IMR-90 (cell line): ENCODE measurements around the gene FNIP2. TPM values are rescaled to one million over a fixed set of nuclear protein-coding genes. Genes with fewer than 3 reads are reported as not detected.

ENCODE experiments used
- ATAC-seq: fragments of 200-7000 bp; cut with Tn5 transposase; 2 replicates; pipeline ENCODE4 v1.9.1; 2020; ENCODE audit warnings: low read depth, mild to moderate bottlenecking, moderate library complexity
- BruUV-seq: library from RNA; stranded (reverse); fragments of 400-500 nt; replicated peaks from 2 replicates; lab custom pipeline; 2021; lab: Mats Ljungman, UMichigan
- CTCF ChIA-PET: fragments of 300-600 bp; formaldehyde crosslinking; extraction: SDS; loops from one replicate; lab custom pipeline; 2021; ENCODE audit warnings: antibody characterized with exemption; lab: Yijun Ruan, JAX
- POLR2A ChIA-PET: fragments of 300-600 bp; sonication (Branson Sonifier 250); formaldehyde crosslinking; loops from one replicate; lab custom pipeline; 2022; ENCODE audit warnings: antibody characterized with exemption; ENCODE audit not compliant: unreplicated experiment; lab: Charles Lee
- DNase-seq: peaks from one replicate; pipeline ENCODE4 v3.0.0; 2013
- H2AFZ ChIP-seq: replicated peaks from 2 replicates; pipeline ENCODE3; 2013; ENCODE audit warnings: low read length, mild to moderate bottlenecking; ENCODE audit not compliant: poor library complexity
- H2AK5ac ChIP-seq: 2 replicates; pipeline ENCODE4 v1.6.1; 2013; ENCODE audit warnings: low read depth, low read length, inconsistent platforms
- H2AK9ac ChIP-seq: replicated peaks from 2 replicates; pipeline ENCODE3; 2013; ENCODE audit warnings: mild to moderate bottlenecking, low read depth, low read length, moderate library complexity; ENCODE audit not compliant: poor library complexity
- H2BK120ac ChIP-seq: 2 replicates; pipeline ENCODE4 v1.6.1; 2013; ENCODE audit warnings: low read depth, low read length, inconsistent platforms
- H2BK15ac ChIP-seq: 3 replicates; pipeline ENCODE4 v1.6.1; 2013; ENCODE audit warnings: low read depth, low read length, inconsistent platforms
- H2BK20ac ChIP-seq: 2 replicates; pipeline ENCODE4 v1.6.1; 2013; ENCODE audit warnings: low read depth, mild to moderate bottlenecking, inconsistent platforms, low read length, moderate library complexity
- H2BK5ac ChIP-seq: 2 replicates; pipeline ENCODE4 v1.6.1; 2013; ENCODE audit warnings: mild to moderate bottlenecking, low read depth, low read length, inconsistent platforms; ENCODE audit not compliant: poor library complexity, severe bottlenecking
- H3K14ac ChIP-seq: replicated peaks from 2 replicates; pipeline ENCODE4 v1.6.1; 2013; ENCODE audit warnings: low read depth, low read length, inconsistent platforms
- H3K18ac ChIP-seq: 2 replicates; pipeline ENCODE4 v1.6.1; 2013; ENCODE audit warnings: low read depth, low read length, control low read depth
- H3K23ac ChIP-seq: 2 replicates; pipeline ENCODE4 v1.6.1; 2013; ENCODE audit warnings: low read depth, low read length, inconsistent platforms
- H3K27ac ChIP-seq: 2 replicates; pipeline ENCODE4 v1.5.1; 2013; ENCODE audit warnings: mild to moderate bottlenecking, control low read depth, low read length; ENCODE audit not compliant: insufficient read depth
- H3K27me3 ChIP-seq: 2 replicates; pipeline ENCODE4 v1.6.1; 2013; ENCODE audit warnings: low read length; ENCODE audit not compliant: control insufficient read depth, insufficient read depth
- H3K36me3 ChIP-seq: 2 replicates; pipeline ENCODE4 v1.6.1; 2013; ENCODE audit warnings: low read length, mixed read lengths; ENCODE audit not compliant: control insufficient read depth, insufficient read depth
- H3K4ac ChIP-seq: 2 replicates; pipeline ENCODE4 v1.6.1; 2013; ENCODE audit warnings: low read depth, low read length, inconsistent platforms
- H3K4me1 ChIP-seq: 2 replicates; pipeline ENCODE4 v1.6.1; 2013; ENCODE audit warnings: low read length, mixed read lengths; ENCODE audit not compliant: control insufficient read depth, insufficient read depth
- H3K4me2 ChIP-seq: 2 replicates; pipeline ENCODE4 v1.6.1; 2013; ENCODE audit warnings: low read depth, mild to moderate bottlenecking, control low read depth, low read length, moderate library complexity
- H3K4me3 ChIP-seq: 2 replicates; pipeline ENCODE4 v1.5.1; 2013; ENCODE audit warnings: low read depth, mild to moderate bottlenecking, control low read depth, low read length, moderate library complexity; ENCODE audit not compliant: insufficient read depth
- H3K56ac ChIP-seq: 2 replicates; pipeline ENCODE4 v1.6.1; 2013; ENCODE audit warnings: low read length, inconsistent platforms; ENCODE audit not compliant: insufficient read depth; ENCODE audit errors: extremely low read depth
- H3K79me1 ChIP-seq, 2 experiments: 2 replicates each; pipeline ENCODE4 v1.6.1; 2013; ENCODE audit warnings: low read length in 2 of 2, inconsistent platforms in 1 of 2, low read depth in 1 of 2
- H3K9ac ChIP-seq: 2 replicates; pipeline ENCODE4 v1.6.1; 2013; ENCODE audit warnings: low read depth, low read length, control low read depth
- H3K9me1 ChIP-seq: 2 replicates; pipeline ENCODE4 v1.6.1; 2013; ENCODE audit warnings: low read length, inconsistent platforms; ENCODE audit not compliant: insufficient read depth
- H3K9me3 ChIP-seq: 2 replicates; pipeline ENCODE4 v1.6.1; 2013; ENCODE audit warnings: low read length; ENCODE audit not compliant: control insufficient read depth, insufficient read depth
- H4K20me1 ChIP-seq: 2 replicates; pipeline ENCODE4 v1.6.1; 2013; ENCODE audit warnings: low read length, inconsistent platforms; ENCODE audit not compliant: insufficient read depth
- H4K5ac ChIP-seq: 2 replicates; pipeline ENCODE4 v1.6.1; 2013; ENCODE audit warnings: mild to moderate bottlenecking, low read depth, low read length, control low read depth
- H4K8ac ChIP-seq, 2 experiments: 2 replicates each; pipeline ENCODE4 v1.6.1; 2013; ENCODE audit warnings: low read depth in 2 of 2, low read length in 2 of 2, control low read depth in 1 of 2, inconsistent platforms in 1 of 2
- H4K91ac ChIP-seq: 2 replicates; pipeline ENCODE4 v1.6.1; 2013; ENCODE audit warnings: low read depth, low read length, inconsistent platforms; ENCODE audit not compliant: insufficient read depth
- BHLHE40 ChIP-seq: fragments of 150-350 bp; IDR thresholded peaks from 2 replicates; pipeline ENCODE4 v1.6.1; 2016; ENCODE audit warnings: mild to moderate bottlenecking, low read depth, low read length
- CEBPB ChIP-seq: IDR thresholded peaks from 2 replicates; pipeline ENCODE4 v1.6.1; 2012; ENCODE audit warnings: low read depth, low read length, improper control_type of control experiment
- CHD1 ChIP-seq: IDR thresholded peaks from 2 replicates; pipeline ENCODE4 v1.6.1; 2012; ENCODE audit warnings: low read depth, low read length, improper control_type of control experiment
- FOS ChIP-seq: fragments of 150-350 bp; IDR thresholded peaks from 2 replicates; pipeline ENCODE4 v1.6.1; 2016; ENCODE audit warnings: low read depth, low read length
- MAFK ChIP-seq: IDR thresholded peaks from 2 replicates; pipeline ENCODE4 v1.6.1; 2012; ENCODE audit warnings: low read depth, low read length, improper control_type of control experiment
- MAZ ChIP-seq: IDR thresholded peaks from 2 replicates; pipeline ENCODE4 v1.6.1; 2012; ENCODE audit warnings: low read depth, mild to moderate bottlenecking, low read length, improper control_type of control experiment, moderate library complexity, borderline replicate concordance
- MXI1 ChIP-seq: IDR thresholded peaks from 2 replicates; pipeline ENCODE4 v1.6.1; 2012; ENCODE audit warnings: low read depth, mild to moderate bottlenecking, low read length, moderate library complexity, borderline replicate concordance
- NFE2L2 ChIP-seq: fragments of 150-350 bp; IDR thresholded peaks from 2 replicates; pipeline ENCODE4 v1.6.1; 2016; ENCODE audit warnings: low read depth, mild to moderate bottlenecking, low read length
- POLR2A ChIP-seq: IDR thresholded peaks from 2 replicates; pipeline ENCODE4 v1.6.1; 2012; ENCODE audit warnings: mild to moderate bottlenecking, low read depth, low read length
- RAD21 ChIP-seq: IDR thresholded peaks from 2 replicates; pipeline ENCODE4 v1.6.1; 2012; ENCODE audit warnings: low read length, improper control_type of control experiment
- RCOR1 ChIP-seq: IDR thresholded peaks from 2 replicates; pipeline ENCODE4 v1.6.1; 2012; ENCODE audit warnings: mild to moderate bottlenecking, low read length, improper control_type of control experiment; ENCODE audit not compliant: insufficient replicate concordance
- RFX5 ChIP-seq: IDR thresholded peaks from 2 replicates; pipeline ENCODE4 v1.8.0; 2012; ENCODE audit warnings: low read depth, mild to moderate bottlenecking, low read length, moderate library complexity
- SMC3 ChIP-seq: fragments of 150-350 bp; IDR thresholded peaks from 2 replicates; pipeline ENCODE4 v1.6.1; 2016; ENCODE audit warnings: low read depth, mild to moderate bottlenecking, antibody characterized with exemption, low read length, moderate library complexity
- WGBS, 2 experiments: methylation state at CpG; one replicate each; pipeline versions ENCODE4 v1.1.5 to v1.1.7; 2013; ENCODE audit warnings: missing lambda C conversion rate in 2 of 2; ENCODE audit not compliant: insufficient read length in 1 of 2; ENCODE audit errors: extremely low coverage in 2 of 2; 5-methylcytosine and 5-hydroxymethylcytosine counted together
- dilution Hi-C: fragments of 300-500 bp; cut with HindIII; formaldehyde crosslinking; loops from one replicate; pipeline ENCODE4 v1.14.3; 2018; ENCODE audit warnings: low sequenced_read_pairs; ENCODE audit not compliant: unreplicated experiment
- in situ Hi-C: fragments of 300-500 bp; cut with MboI; formaldehyde crosslinking; loops from 3 replicates; pipeline ENCODE4 v1.14.3; 2019; ENCODE audit warnings: low sequenced_read_pairs, inconsistent platforms, mixed read lengths
- intact Hi-C: fragments of 100-400 bp; cut with micrococcal nuclease; formaldehyde crosslinking; loops from 2 replicates; pipeline ENCODE4 v1.10.0; 2022
- polyA plus RNA-seq, 3 experiments: library from polyadenylated mRNA; depleted of rRNA; stranded (reverse); fragments of >200 nt; gene quantifications; 2 replicates each; pipeline ENCODE4 v1.2.3, GENCODE V29; 2012; ENCODE audit warnings: low replicate concordance in 1 of 3
- total RNA-seq: library from RNA; depleted of rRNA; stranded (reverse); fragments of >200 nt; gene quantifications from 2 replicates; pipeline ENCODE4 v1.2.3, GENCODE V29; 2012
- TF ChIP-seq, protein P1 (sequence below): fragments of 150-350 bp; IDR thresholded peaks from 2 replicates; pipeline ENCODE4 v1.6.1; 2017; ENCODE audit warnings: mild to moderate bottlenecking, antibody characterized with exemption, low read length, low read depth
- TF ChIP-seq, protein P2 (sequence below): conservative IDR thresholded peaks from 2 replicates; pipeline ENCODE4 v1.5.1; 2012; ENCODE audit warnings: mild to moderate bottlenecking, low read depth, low read length, improper control_type of control experiment
- TF ChIP-seq, protein P3 (sequence below): fragments of 150-350 bp; IDR thresholded peaks from 2 replicates; pipeline ENCODE4 v1.6.1; 2016; ENCODE audit warnings: low read depth, mild to moderate bottlenecking, low read length, moderate library complexity, borderline replicate concordance

Gene FNIP2
- total and polyA plus RNA-seq, 2 of the 4 experiments (the other 2 are of a cell fraction), result 4.7 to 24.6 TPM

DNA sequence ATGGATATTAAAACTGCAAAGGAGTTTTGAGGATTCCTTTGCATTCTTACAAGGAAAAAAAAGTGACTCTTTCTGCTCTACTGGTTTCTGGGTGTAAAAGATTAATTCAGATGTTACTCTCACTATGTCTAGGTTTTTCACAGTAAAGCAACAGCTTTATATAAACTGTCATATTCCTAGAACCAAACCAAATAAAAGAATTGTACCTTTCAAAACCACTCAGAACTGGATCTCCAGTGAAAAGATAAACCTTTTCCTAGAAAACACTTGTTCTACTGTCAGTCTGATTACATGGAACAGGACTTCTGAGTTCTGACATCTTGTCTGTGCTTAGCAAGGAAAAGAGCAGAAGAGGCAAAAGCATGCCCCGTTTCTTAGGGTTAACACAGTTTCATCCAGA lies 40.6 kb upstream of the FNIP2 start:
- ChIA-PET POLR2A (no interaction called here), CTCF (interaction anchor here (2.3 kb wide), 1 partner anchor 13 kb away, joined by 5 read pairs; no protein-coding TSS in a partner anchor)
- H3K14ac ChIP-seq, result no peak overlapping the region
- no peak overlapping the region for H2AFZ ChIP-seq
- no peak overlapping the region for H3K27ac ChIP-seq
- H3K4me3 ChIP-seq, result no peak overlapping the region
- no peak overlapping the region for H2BK5ac ChIP-seq
- H3K9me3 ChIP-seq, result no peaks in the 10 kb centered on the region
- DNase-seq, result no peak
- H2BK20ac ChIP-seq, result no peak overlapping the region
- H2BK15ac ChIP-seq, result no peak overlapping the region
- H3K18ac ChIP-seq, result no peak overlapping the region
- H4K8ac ChIP-seq, result no peak overlapping the region
- no peak overlapping the region for H3K9ac ChIP-seq
- dilution Hi-C loops (no loop called here), in situ Hi-C loops (loop anchor here (5.0 to 10.0 kb wide), 3 partner anchors 119 to 717 kb away; no protein-coding TSS in a partner anchor), intact Hi-C loops (no loop called here)
- no peak for TF ChIP-seq RCOR1
- TF ChIP-seq, protein P1, sequence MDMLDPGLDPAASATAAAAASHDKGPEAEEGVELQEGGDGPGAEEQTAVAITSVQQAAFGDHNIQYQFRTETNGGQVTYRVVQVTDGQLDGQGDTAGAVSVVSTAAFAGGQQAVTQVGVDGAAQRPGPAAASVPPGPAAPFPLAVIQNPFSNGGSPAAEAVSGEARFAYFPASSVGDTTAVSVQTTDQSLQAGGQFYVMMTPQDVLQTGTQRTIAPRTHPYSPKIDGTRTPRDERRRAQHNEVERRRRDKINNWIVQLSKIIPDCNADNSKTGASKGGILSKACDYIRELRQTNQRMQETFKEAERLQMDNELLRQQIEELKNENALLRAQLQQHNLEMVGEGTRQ, result no peak
- TF ChIP-seq RFX5, result no peak
- TF ChIP-seq MAZ, result no peak
- TF ChIP-seq RAD21, result no peak
- TF ChIP-seq SMC3, result no peak
- no peak for TF ChIP-seq NFE2L2
- TF ChIP-seq, protein P2, sequence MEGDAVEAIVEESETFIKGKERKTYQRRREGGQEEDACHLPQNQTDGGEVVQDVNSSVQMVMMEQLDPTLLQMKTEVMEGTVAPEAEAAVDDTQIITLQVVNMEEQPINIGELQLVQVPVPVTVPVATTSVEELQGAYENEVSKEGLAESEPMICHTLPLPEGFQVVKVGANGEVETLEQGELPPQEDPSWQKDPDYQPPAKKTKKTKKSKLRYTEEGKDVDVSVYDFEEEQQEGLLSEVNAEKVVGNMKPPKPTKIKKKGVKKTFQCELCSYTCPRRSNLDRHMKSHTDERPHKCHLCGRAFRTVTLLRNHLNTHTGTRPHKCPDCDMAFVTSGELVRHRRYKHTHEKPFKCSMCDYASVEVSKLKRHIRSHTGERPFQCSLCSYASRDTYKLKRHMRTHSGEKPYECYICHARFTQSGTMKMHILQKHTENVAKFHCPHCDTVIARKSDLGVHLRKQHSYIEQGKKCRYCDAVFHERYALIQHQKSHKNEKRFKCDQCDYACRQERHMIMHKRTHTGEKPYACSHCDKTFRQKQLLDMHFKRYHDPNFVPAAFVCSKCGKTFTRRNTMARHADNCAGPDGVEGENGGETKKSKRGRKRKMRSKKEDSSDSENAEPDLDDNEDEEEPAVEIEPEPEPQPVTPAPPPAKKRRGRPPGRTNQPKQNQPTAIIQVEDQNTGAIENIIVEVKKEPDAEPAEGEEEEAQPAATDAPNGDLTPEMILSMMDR, result no peak
- no peak for TF ChIP-seq BHLHE40
- TF ChIP-seq FOS, result no peak
- TF ChIP-seq MXI1, result no peak
- TF ChIP-seq POLR2A, result no peak
- TF ChIP-seq MAFK, result no peak
- no peak for TF ChIP-seq CEBPB
- no peak for TF ChIP-seq CHD1
- TF ChIP-seq, protein P3, sequence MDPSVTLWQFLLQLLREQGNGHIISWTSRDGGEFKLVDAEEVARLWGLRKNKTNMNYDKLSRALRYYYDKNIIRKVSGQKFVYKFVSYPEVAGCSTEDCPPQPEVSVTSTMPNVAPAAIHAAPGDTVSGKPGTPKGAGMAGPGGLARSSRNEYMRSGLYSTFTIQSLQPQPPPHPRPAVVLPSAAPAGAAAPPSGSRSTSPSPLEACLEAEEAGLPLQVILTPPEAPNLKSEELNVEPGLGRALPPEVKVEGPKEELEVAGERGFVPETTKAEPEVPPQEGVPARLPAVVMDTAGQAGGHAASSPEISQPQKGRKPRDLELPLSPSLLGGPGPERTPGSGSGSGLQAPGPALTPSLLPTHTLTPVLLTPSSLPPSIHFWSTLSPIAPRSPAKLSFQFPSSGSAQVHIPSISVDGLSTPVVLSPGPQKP, result no peak
- H3K79me1 ChIP-seq, result no peaks in the 10 kb centered on the region
- no peak overlapping the region for H4K91ac ChIP-seq
- no peaks in the 10 kb centered on the region for H3K36me3 ChIP-seq
- no peak overlapping the region for H3K23ac ChIP-seq
- no peak overlapping the region for H3K4ac ChIP-seq
- H3K9me1 ChIP-seq, result no peaks in the 10 kb centered on the region; the same call in 1 of the 2 replicates
- peaks cover 8% of the 10 kb centered on the region for H3K27me3 ChIP-seq
- H2AK5ac ChIP-seq, result no peak overlapping the region
- H4K5ac ChIP-seq, result no peak overlapping the region
- no peak for ATAC-seq
- H3K4me2 ChIP-seq, result no peak overlapping the region
- H4K20me1 ChIP-seq, result no peaks in the 10 kb centered on the region
- BruUV-seq, result no TSS peak
- no peaks in the 10 kb centered on the region for H3K4me1 ChIP-seq
- H2BK120ac ChIP-seq, result no peak overlapping the region
- H2AK9ac ChIP-seq, result no peak overlapping the region
- no CpG with 5 or more reads among the region's 1 CpG for WGBS, 2 experiments
- H3K56ac ChIP-seq, result no peak overlapping the region
